Caco-2 (cell line): ENCODE results near the gene CREB1. TPM values are rescaled to one million over a fixed set of nuclear protein-coding genes. Genes with fewer than 3 reads are reported as not detected.

Experiments used
- BruUV-seq: library from RNA; stranded (reverse); fragments of 400-500 nt; replicated peaks from 2 replicates; lab custom pipeline; 2021; lab: Mats Ljungman, UMichigan
- CTCF ChIA-PET: fragments of 300-600 bp; sonication (Branson Sonifier 250); formaldehyde crosslinking; loops from one replicate; lab custom pipeline; 2022; ENCODE audit warnings: antibody characterized with exemption; lab: Charles Lee
- POLR2A ChIA-PET: fragments of 300-600 bp; sonication (Branson Sonifier 250); formaldehyde crosslinking; loops from one replicate; lab custom pipeline; 2022; ENCODE audit warnings: antibody characterized with exemption; lab: Charles Lee
- DNase-seq, 2 experiments: peaks; one replicate each; pipeline versions ENCODE4 v3.0.0 to v3.0.0-alpha.2; 2020 to 2022
- H3K27me3 ChIP-seq: replicated peaks from 2 replicates; pipeline ENCODE4 v1.6.0; 2011; ENCODE audit warnings: low read length; ENCODE audit not compliant: control insufficient read depth, insufficient read depth
- H3K36me3 ChIP-seq: 2 replicates; pipeline ENCODE4 v1.5.1; 2011; ENCODE audit warnings: low read length; ENCODE audit not compliant: control insufficient read depth, insufficient read depth
- H3K4me1 ChIP-seq: fragments of 250-450 bp; sonication (Bioruptor Pico); 2 replicates; pipeline ENCODE4 v1.5.1; 2020; ENCODE audit warnings: mild to moderate bottlenecking
- H3K4me3 ChIP-seq: 2 replicates; pipeline ENCODE4 v1.5.1; 2011; ENCODE audit warnings: low read depth, mild to moderate bottlenecking, control low read depth, low read length
- H3K9me3 ChIP-seq: fragments of 250-450 bp; sonication (Bioruptor Pico); 2 replicates; pipeline ENCODE4 v1.5.1; 2020; ENCODE audit warnings: mild to moderate bottlenecking, moderate library complexity
- H3K27ac Mint-ChIP-seq: one replicate; pipeline ENCODE4 v1.8.0; 2022; ENCODE audit warnings: mixed read lengths; ENCODE audit not compliant: unreplicated experiment
- H3K27me3 Mint-ChIP-seq: one replicate; pipeline ENCODE4 v1.8.0; 2022; ENCODE audit warnings: mixed read lengths; ENCODE audit not compliant: insufficient read depth, unreplicated experiment
- H3K36me3 Mint-ChIP-seq: one replicate; pipeline ENCODE4 v1.8.0; 2022; ENCODE audit warnings: mild to moderate bottlenecking, mixed read lengths; ENCODE audit not compliant: insufficient read depth, unreplicated experiment
- H3K4me1 Mint-ChIP-seq: one replicate; pipeline ENCODE4 v1.8.0; 2022; ENCODE audit warnings: low read depth, mixed read lengths; ENCODE audit not compliant: unreplicated experiment
- H3K4me3 Mint-ChIP-seq: one replicate; pipeline ENCODE4 v1.8.0; 2022; ENCODE audit warnings: mild to moderate bottlenecking, moderate library complexity, mixed read lengths; ENCODE audit not compliant: unreplicated experiment
- H3K9me3 Mint-ChIP-seq: one replicate; pipeline ENCODE4 v1.8.0; 2022; ENCODE audit warnings: mixed read lengths; ENCODE audit not compliant: unreplicated experiment
- CTCF ChIP-seq, 2 experiments: fragments of 200-600 bp in 1 of 2; IDR thresholded peaks; 1 replicate in 1 of 2; 2 replicates in 1 of 2; pipeline versions ENCODE4 v1.5.1 to v1.8.0; 2011 to 2022; ENCODE audit warnings: antibody characterized with exemption in 1 of 2, control low read depth in 1 of 2, inconsistent platforms in 1 of 2, low read depth in 1 of 2, low read length in 1 of 2, mild to moderate bottlenecking in 1 of 2, moderate library complexity in 1 of 2; ENCODE audit not compliant: insufficient read depth in 1 of 2, severe bottlenecking in 1 of 2, unreplicated experiment in 1 of 2
- intact Hi-C: fragments of 100-400 bp; cut with micrococcal nuclease; formaldehyde crosslinking; loops from one replicate; pipeline ENCODE4 v1.10.0; 2022; ENCODE audit not compliant: unreplicated experiment
- total RNA-seq: library from RNA; stranded (reverse); gene quantifications from 2 replicates; pipeline ENCODE4 v1.2.3, GENCODE V29; 2022

CREB1 gene
- total RNA-seq, 1 experiment from 2014 or later, result 59.0 TPM

- H3K9me3 Mint-ChIP-seq, result no peaks in the 10 kb centered on the region
- no peaks in the 10 kb centered on the region for H3K27me3 ChIP-seq
- no peaks in the 10 kb centered on the region for H3K36me3 Mint-ChIP-seq
- no peak overlapping the region for H3K27ac Mint-ChIP-seq
- H3K27me3 Mint-ChIP-seq, result no peaks in the 10 kb centered on the region
- no peak for DNase-seq
- peaks cover 31% of the 10 kb centered on the region for H3K4me1 ChIP-seq
- H3K9me3 ChIP-seq, result no peaks in the 10 kb centered on the region
- CTCF ChIA-PET, result no interaction called here
- H3K4me3 ChIP-seq, result no peak overlapping the region
- POLR2A ChIA-PET, result no interaction called here
- H3K36me3 ChIP-seq, result no peaks in the 10 kb centered on the region
- H3K4me3 Mint-ChIP-seq, result no peak overlapping the region
- BruUV-seq, result no TSS peak
- no peak for TF ChIP-seq CTCF (IDR thresholded peaks at IDR 0.05; ENCODE audit: insufficient read depth in 1 of 2, low read depth in 1 of 2, low read length in 1 of 2, severe bottlenecking in 1 of 2, unreplicated experiment in 1 of 2)
- peaks cover 36% of the 10 kb centered on the region for H3K4me1 Mint-ChIP-seq
- intact Hi-C loops, result no loop called here
These were observed 47.1 kb upstream of the CREB1 start for GRCh38 chr2:207482630-207483029.

- H3K4me1 ChIP-seq, result peaks cover 26% of the 10 kb centered on the region
- H3K27me3 ChIP-seq, result no peaks in the 10 kb centered on the region
- intact Hi-C loops, result no loop called here
- ChIA-PET CTCF (no interaction called here), POLR2A (no interaction called here)
- no TSS peak for BruUV-seq
- no peak overlapping the region for H3K4me3 ChIP-seq
- H3K4me1 Mint-ChIP-seq, result peaks cover 33% of the 10 kb centered on the region
- no peak for DNase-seq
- H3K27me3 Mint-ChIP-seq, result no peaks in the 10 kb centered on the region
- H3K9me3 Mint-ChIP-seq, result no peaks in the 10 kb centered on the region
- TF ChIP-seq CTCF (IDR thresholded peaks at IDR 0.05; ENCODE audit: insufficient read depth in 1 of 2, low read depth in 1 of 2, low read length in 1 of 2, severe bottlenecking in 1 of 2, unreplicated experiment in 1 of 2), result no peak
- no peak overlapping the region for H3K4me3 Mint-ChIP-seq
- H3K36me3 ChIP-seq, result no peaks in the 10 kb centered on the region
- H3K36me3 Mint-ChIP-seq, result no peaks in the 10 kb centered on the region
- peak overlapping the region; percentile 12 for H3K27ac Mint-ChIP-seq
- H3K9me3 ChIP-seq, result no peaks in the 10 kb centered on the region
These were observed 46.7 kb upstream of the CREB1 start for GRCh38 chr2:207483066-207483465.

GRCh38 chr2:207483477-207483876, 46.3 kb upstream of the CREB1 start:
- no peaks in the 10 kb centered on the region for H3K36me3 ChIP-seq
- no TSS peak for BruUV-seq
- CTCF ChIA-PET, result no interaction called here
- H3K27me3 ChIP-seq, result no peaks in the 10 kb centered on the region
- H3K4me1 ChIP-seq, result peaks cover 22% of the 10 kb centered on the region
- intact Hi-C loops, result no loop called here
- DNase-seq, result no peak
- Mint-ChIP-seq H3K9me3 (no peaks in the 10 kb centered on the region), H3K27ac (peak overlapping the region; percentile 12), H3K4me1 (peaks cover 29% of the 10 kb centered on the region), H3K4me3 (no peak overlapping the region), H3K36me3 (no peaks in the 10 kb centered on the region), H3K27me3 (no peaks in the 10 kb centered on the region)
- POLR2A ChIA-PET, result no interaction called here
- H3K4me3 ChIP-seq, result no peak overlapping the region
- no peak for TF ChIP-seq CTCF (IDR thresholded peaks at IDR 0.05; ENCODE audit: insufficient read depth in 1 of 2, low read depth in 1 of 2, low read length in 1 of 2, severe bottlenecking in 1 of 2, unreplicated experiment in 1 of 2)
- no peaks in the 10 kb centered on the region for H3K9me3 ChIP-seq
